Measurements from ENCODE around the gene MIB2.

The MIB2 gene

GRCh38 chr1:1627261-1627828 is 12.0 kb downstream of the MIB2 start:
- TF ChIP-seq, protein P1, sequence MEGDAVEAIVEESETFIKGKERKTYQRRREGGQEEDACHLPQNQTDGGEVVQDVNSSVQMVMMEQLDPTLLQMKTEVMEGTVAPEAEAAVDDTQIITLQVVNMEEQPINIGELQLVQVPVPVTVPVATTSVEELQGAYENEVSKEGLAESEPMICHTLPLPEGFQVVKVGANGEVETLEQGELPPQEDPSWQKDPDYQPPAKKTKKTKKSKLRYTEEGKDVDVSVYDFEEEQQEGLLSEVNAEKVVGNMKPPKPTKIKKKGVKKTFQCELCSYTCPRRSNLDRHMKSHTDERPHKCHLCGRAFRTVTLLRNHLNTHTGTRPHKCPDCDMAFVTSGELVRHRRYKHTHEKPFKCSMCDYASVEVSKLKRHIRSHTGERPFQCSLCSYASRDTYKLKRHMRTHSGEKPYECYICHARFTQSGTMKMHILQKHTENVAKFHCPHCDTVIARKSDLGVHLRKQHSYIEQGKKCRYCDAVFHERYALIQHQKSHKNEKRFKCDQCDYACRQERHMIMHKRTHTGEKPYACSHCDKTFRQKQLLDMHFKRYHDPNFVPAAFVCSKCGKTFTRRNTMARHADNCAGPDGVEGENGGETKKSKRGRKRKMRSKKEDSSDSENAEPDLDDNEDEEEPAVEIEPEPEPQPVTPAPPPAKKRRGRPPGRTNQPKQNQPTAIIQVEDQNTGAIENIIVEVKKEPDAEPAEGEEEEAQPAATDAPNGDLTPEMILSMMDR (conservative IDR thresholded peaks at IDR 0.05; ENCODE audit: low read length) = no peak
- TF ChIP-seq EZH2phosphoT487 (IDR thresholded peaks at IDR 0.05; ENCODE audit: borderline replicate concordance) = no peak
- Histone ChIP-seq H3K9ac (ENCODE audit: low read depth, low read length, poor library complexity, severe bottlenecking) (no peak overlapping the region), H2AFZ (ENCODE audit: low read length) (no peak overlapping the region), H3K4me3 (ENCODE audit: low read length, poor library complexity, severe bottlenecking) (no peak overlapping the region), H3K36me3 (ENCODE audit: insufficient read depth, low read length) (no peaks in the 10 kb centered on the region), H3K9me2 (replicated peaks; ENCODE audit: low read depth, low read length) (no peaks in the 10 kb centered on the region), H3K27me3 (ENCODE audit: insufficient read depth, low read length, poor library complexity, severe bottlenecking) (no peaks in the 10 kb centered on the region), H3K79me2 (ENCODE audit: insufficient read depth, low read length) (no peaks in the 10 kb centered on the region), H4K20me1 (ENCODE audit: insufficient read depth, low read length, poor library complexity, severe bottlenecking) (no peaks in the 10 kb centered on the region), H3K9me3 (ENCODE audit: insufficient read depth, low read depth, low read length) (no peaks in the 10 kb centered on the region), H3K4me2 (ENCODE audit: low read depth, low read length, poor library complexity, severe bottlenecking) (no peak overlapping the region), H3K4me1 (ENCODE audit: insufficient read depth, low read length, poor library complexity, severe bottlenecking) (no peaks in the 10 kb centered on the region), H3F3A (ENCODE audit: low read depth) (no peaks in the 10 kb centered on the region)

- H4K20me1 ChIP-seq (ENCODE audit: insufficient read depth, low read length, poor library complexity, severe bottlenecking) = no peaks in the 10 kb centered on the region
- no peaks in the 10 kb centered on the region for H3K27me3 ChIP-seq (ENCODE audit: insufficient read depth, low read length, poor library complexity, severe bottlenecking)
- H3K79me2 ChIP-seq (ENCODE audit: insufficient read depth, low read length) = no peaks in the 10 kb centered on the region
- no peaks in the 10 kb centered on the region for H3F3A ChIP-seq (ENCODE audit: low read depth)
- H3K9me3 ChIP-seq (ENCODE audit: insufficient read depth, low read depth, low read length) = no peaks in the 10 kb centered on the region
- H3K9ac ChIP-seq (ENCODE audit: low read depth, low read length, poor library complexity, severe bottlenecking) = no peak overlapping the region
- H3K36me3 ChIP-seq (ENCODE audit: insufficient read depth, low read length) = no peaks in the 10 kb centered on the region
- H3K4me3 ChIP-seq (ENCODE audit: low read length, poor library complexity, severe bottlenecking) = no peak overlapping the region
- no peak overlapping the region for H2AFZ ChIP-seq (ENCODE audit: low read length)
- H3K9me2 ChIP-seq (replicated peaks; ENCODE audit: low read depth, low read length) = no peaks in the 10 kb centered on the region
- H3K4me1 ChIP-seq (ENCODE audit: insufficient read depth, low read length, poor library complexity, severe bottlenecking) = no peaks in the 10 kb centered on the region
- TF ChIP-seq EZH2phosphoT487 (IDR thresholded peaks at IDR 0.05; ENCODE audit: borderline replicate concordance) = no peak
- TF ChIP-seq, protein P1 (conservative IDR thresholded peaks at IDR 0.05; ENCODE audit: low read length) = no peak
- H3K4me2 ChIP-seq (ENCODE audit: low read depth, low read length, poor library complexity, severe bottlenecking) = no peak overlapping the region
Measured at GRCh38 chr1:1627829-1628753, 12.8 kb downstream of the MIB2 start.

DNA sequence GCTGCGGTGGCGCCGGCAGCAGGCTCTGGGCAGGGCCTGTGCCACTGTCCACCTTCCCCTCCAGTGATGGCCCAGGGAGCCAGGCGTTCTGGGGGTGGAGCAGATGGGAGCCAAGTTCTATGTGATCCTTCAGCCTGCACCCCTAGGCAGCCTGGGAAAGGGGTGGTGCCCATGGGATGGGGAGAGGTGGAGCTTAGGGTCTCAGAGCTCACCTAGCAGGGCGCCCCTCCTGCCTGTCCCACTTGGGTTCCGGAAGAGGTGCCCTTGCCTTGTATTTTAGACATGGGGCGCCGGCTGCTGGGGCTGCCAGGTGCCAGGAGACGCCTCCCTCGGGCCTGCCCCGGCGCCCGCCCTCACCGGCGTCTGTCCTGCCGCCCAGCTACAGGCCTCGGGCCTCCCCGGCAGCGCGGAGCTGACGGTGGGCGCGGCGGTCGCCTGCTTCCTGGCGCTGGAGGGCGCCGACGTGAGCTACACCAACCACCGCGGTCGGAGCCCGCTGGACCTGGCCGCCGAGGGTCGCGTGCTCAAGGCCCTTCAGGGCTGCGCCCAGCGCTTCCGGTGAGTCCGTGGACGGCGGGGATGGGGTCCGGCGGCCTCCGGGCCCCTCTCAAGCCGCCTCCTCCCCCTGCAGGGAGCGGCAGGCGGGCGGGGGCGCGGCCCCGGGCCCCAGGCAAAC is 13.6 kb downstream of the MIB2 start:
- H3K4me2 ChIP-seq (ENCODE audit: low read depth, low read length, poor library complexity, severe bottlenecking) = no peak overlapping the region
- TF ChIP-seq, protein P1 (conservative IDR thresholded peaks at IDR 0.05; ENCODE audit: low read length) = no peak
- no peak for TF ChIP-seq EZH2phosphoT487 (IDR thresholded peaks at IDR 0.05; ENCODE audit: borderline replicate concordance)

More for the DNA sequence above, 13.6 kb downstream of the MIB2 start:
- Histone ChIP-seq H2AFZ (ENCODE audit: low read length) (no peak overlapping the region), H3K36me3 (ENCODE audit: insufficient read depth, low read length) (no peaks in the 10 kb centered on the region), H3K9me2 (replicated peaks; ENCODE audit: low read depth, low read length) (no peaks in the 10 kb centered on the region), H3K4me1 (ENCODE audit: insufficient read depth, low read length, poor library complexity, severe bottlenecking) (no peaks in the 10 kb centered on the region), H3K9ac (ENCODE audit: low read depth, low read length, poor library complexity, severe bottlenecking) (no peak overlapping the region), H3F3A (ENCODE audit: low read depth) (no peaks in the 10 kb centered on the region), H3K4me3 (ENCODE audit: low read length, poor library complexity, severe bottlenecking) (no peak overlapping the region), H3K27me3 (ENCODE audit: insufficient read depth, low read length, poor library complexity, severe bottlenecking) (no peaks in the 10 kb centered on the region), H4K20me1 (ENCODE audit: insufficient read depth, low read length, poor library complexity, severe bottlenecking) (no peaks in the 10 kb centered on the region), H3K9me3 (ENCODE audit: insufficient read depth, low read depth, low read length) (no peaks in the 10 kb centered on the region), H3K79me2 (ENCODE audit: insufficient read depth, low read length) (no peaks in the 10 kb centered on the region)

All from Loucy (cell line).